HG03045 (cell line): ENCODE measurements around the gene TRAPPC3L.

Experiments
- ATAC-seq: cut with Tn5 transposase; IDR thresholded peaks from one replicate; pipeline ENCODE4 v1.9.1; 2021; ENCODE audit warnings: mild to moderate bottlenecking, moderate library complexity; ENCODE audit not compliant: unreplicated experiment

TRAPPC3L gene

GRCh38 chr6:116560130-116560529, 14.6 kb upstream of the TRAPPC3L start:
- no peak for ATAC-seq

GRCh38 chr6:116557893-116558292, 12.4 kb upstream of the TRAPPC3L start:
- no peak for ATAC-seq

- no peak for ATAC-seq
These were observed 11.4 kb upstream of the TRAPPC3L start for GRCh38 chr6:116556814-116557415.

- no peak for ATAC-seq
These were observed 10.6 kb upstream of the TRAPPC3L start for GRCh38 chr6:116556065-116556464.

GRCh38 chr6:116553451-116553850, 8.0 kb upstream of the TRAPPC3L start, which contains the start of gene CALHM4:
CALHM4 (plus strand) TSS chr6:116553751; CDS start chr6:116553794, 43 bp downstream.
- no peak for ATAC-seq

GRCh38 chr6:116550796-116551195, 5.3 kb upstream of the TRAPPC3L start:
- no peak for ATAC-seq

GRCh38 chr6:116547358-116547757, 1.9 kb upstream of the TRAPPC3L start:
- no peak for ATAC-seq

- no peak for ATAC-seq
These were observed 2.3 kb downstream of the TRAPPC3L start for GRCh38 chr6:116543149-116543548.

- ATAC-seq, result no peak
These were observed 3.1 kb downstream of the TRAPPC3L start for GRCh38 chr6:116542426-116542825.

GRCh38 chr6:116536216-116536621, 9.3 kb downstream of the TRAPPC3L start:
- ATAC-seq, result peak; percentile 59

- ATAC-seq, result no peak
These were observed 10.4 kb downstream of the TRAPPC3L start for GRCh38 chr6:116535109-116535508.

- ATAC-seq, result no peak
These were observed 12.1 kb downstream of the TRAPPC3L start for GRCh38 chr6:116533233-116533957.

GRCh38 chr6:116531675-116532570, 13.6 kb downstream of the TRAPPC3L start:
- peak; percentile 82 for ATAC-seq

GRCh38 chr6:116530436-116530835, 15.0 kb downstream of the TRAPPC3L start:
- no peak for ATAC-seq

GRCh38 chr6:116529466-116530290, 15.8 kb downstream of the TRAPPC3L start:
- no peak for ATAC-seq

GRCh38 chr6:116528780-116529179, 16.7 kb downstream of the TRAPPC3L start:
- ATAC-seq, result no peak

GRCh38 chr6:116528133-116528532, 17.4 kb downstream of the TRAPPC3L start:
- ATAC-seq, result no peak

- ATAC-seq, result no peak
These were observed 21.2 kb downstream of the TRAPPC3L start for GRCh38 chr6:116524236-116524635.

GRCh38 chr6:116522896-116523295, 22.6 kb downstream of the TRAPPC3L start:
- ATAC-seq, result no peak

- ATAC-seq, result no peak
These were observed 26.7 kb downstream of the TRAPPC3L start for GRCh38 chr6:116518621-116519368.
